ENCODE data around the gene IFRD2.
A peak's percentile ranks its signal among the peaks of the same experiment; 100 is the strongest.

The IFRD2 gene

GRCh38 chr3:50292159-50293078, at the start of gene IFRD2:
TSS of gene IFRD2 (minus strand) at chr3:50292429. CDS start at chr3:50292274, 155 bp downstream.
- peak within 1 kb of the TSS; percentile 96 for H3K27ac Mint-ChIP-seq
- peaks cover 8% of the 10 kb centered on the region for H3K36me3 Mint-ChIP-seq (ENCODE audit: low read depth)
- peak within 1 kb of the TSS; percentile 89 for H3K4me3 Mint-ChIP-seq
- peak; percentile 97 for DNase-seq (ENCODE audit: low spot score)
- no peaks in the 10 kb centered on the region for H3K27me3 Mint-ChIP-seq (ENCODE audit: low read depth)
- no peaks in the 10 kb centered on the region for H3K9me3 Mint-ChIP-seq
- peaks cover 17% of the 10 kb centered on the region for H3K4me1 Mint-ChIP-seq (ENCODE audit: low read depth)

DNA sequence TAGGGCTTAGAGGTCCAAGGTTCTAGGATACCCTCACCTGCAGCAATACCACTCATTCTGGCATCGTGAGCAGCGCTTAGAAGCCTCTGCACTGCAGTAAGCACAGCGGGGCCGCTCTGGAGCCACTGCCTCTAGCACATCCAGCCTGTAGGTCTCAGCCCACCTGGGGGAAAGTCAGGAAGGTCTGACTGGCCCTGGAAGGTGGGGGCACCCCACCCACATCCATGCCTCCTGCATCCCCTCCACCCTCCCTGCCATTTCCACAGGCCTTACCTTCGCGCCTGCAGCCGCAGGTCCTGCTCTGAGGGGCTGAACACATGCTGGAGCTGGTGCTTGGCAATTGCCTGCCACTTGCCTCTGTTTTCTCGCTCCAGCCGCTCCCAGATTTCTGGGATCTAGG, 49.3 kb upstream of the IFRD2 start:
- Mint-ChIP-seq H3K4me3 (peak overlapping the region; percentile 86), H3K27ac (peak overlapping the region; percentile 94), H3K9me3 (no peaks in the 10 kb centered on the region), H3K27me3 (ENCODE audit: low read depth) (no peaks in the 10 kb centered on the region), H3K36me3 (ENCODE audit: low read depth) (peaks cover 32% of the 10 kb centered on the region), H3K4me1 (ENCODE audit: low read depth) (peaks cover 41% of the 10 kb centered on the region)
- DNase-seq (ENCODE audit: low spot score) = no peak

DNA sequence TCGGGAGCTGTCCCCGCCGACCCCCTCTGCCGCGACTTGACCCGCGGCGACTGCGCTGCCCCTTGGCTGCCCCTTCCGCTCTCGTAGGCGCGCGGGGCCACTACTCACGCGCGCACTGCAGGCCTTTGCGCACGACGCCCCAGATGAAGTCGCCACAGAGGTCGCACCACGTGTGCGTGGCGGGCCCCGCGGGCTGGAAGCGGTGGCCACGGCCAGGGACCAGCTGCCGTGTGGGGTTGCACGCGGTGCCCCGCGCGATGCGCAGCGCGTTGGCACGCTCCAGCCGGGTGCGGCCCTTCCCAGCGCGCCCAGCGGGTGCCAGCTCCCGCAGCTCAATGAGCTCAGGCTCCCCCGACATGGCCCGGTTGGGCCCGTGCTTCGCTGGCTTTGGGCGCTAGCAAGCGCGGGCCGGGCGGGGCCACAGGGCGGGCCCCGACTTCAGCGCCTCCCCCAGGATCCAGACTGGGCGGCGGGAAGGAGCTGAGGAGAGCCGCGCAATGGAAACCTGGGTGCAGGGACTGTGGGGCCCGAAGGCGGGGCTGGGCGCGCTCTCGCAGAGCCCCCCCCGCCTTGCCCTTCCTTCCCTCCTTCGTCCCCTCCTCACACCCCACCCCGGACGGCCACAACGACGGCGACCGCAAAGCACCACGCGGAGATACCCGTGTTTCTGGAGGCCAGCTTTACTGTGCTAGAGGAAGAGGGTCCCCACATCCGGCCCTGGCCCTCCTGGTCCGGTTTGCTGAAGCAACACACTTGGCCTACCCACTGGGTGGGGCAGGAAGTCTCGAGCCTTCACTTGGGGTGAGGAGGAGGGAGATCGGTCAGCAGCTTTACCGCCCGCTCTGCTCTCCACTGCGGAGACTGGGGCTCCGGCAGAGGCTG, 48.5 kb upstream of the IFRD2 start, which contains the start of gene RASSF1:
RASSF1 (minus strand) TSS at position 389 of the 882 bp plus-strand sequence; CDS start at position 358, 31 bp downstream.
- Mint-ChIP-seq H3K4me1 (ENCODE audit: low read depth) (peaks cover 42% of the 10 kb centered on the region), H3K4me3 (peak within 1 kb of the TSS; percentile 96)

DNA sequence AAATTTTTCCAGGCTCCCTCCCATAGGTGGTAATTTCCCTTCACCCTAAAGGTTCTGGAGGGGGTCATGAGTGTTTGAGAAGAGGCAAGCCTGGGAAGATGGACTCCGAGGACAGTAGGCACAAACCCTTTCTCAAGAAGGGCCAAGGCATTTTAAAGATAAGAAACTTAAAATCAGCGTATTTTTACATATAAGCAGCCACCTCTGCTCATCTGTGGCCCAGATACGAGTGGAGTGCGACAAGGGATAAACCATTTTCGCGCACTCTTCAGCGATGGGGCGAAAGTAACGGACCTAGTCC, 47.9 kb upstream of the IFRD2 start:
- peaks cover 47% of the 10 kb centered on the region for H3K4me1 Mint-ChIP-seq (ENCODE audit: low read depth)
- peaks cover 46% of the 10 kb centered on the region for H3K36me3 Mint-ChIP-seq (ENCODE audit: low read depth)
- H3K27me3 Mint-ChIP-seq (ENCODE audit: low read depth) = no peaks in the 10 kb centered on the region
- H3K4me3 Mint-ChIP-seq = peak overlapping the region; percentile 96
- no peak for DNase-seq (ENCODE audit: low spot score)
- H3K27ac Mint-ChIP-seq = peak overlapping the region; percentile 97
- H3K9me3 Mint-ChIP-seq = no peaks in the 10 kb centered on the region

More for the DNA sequence above, 48.5 kb upstream of the IFRD2 start, which contains the start of gene RASSF1:
- DNase-seq (ENCODE audit: low spot score) = peak; percentile 82
- Mint-ChIP-seq H3K36me3 (ENCODE audit: low read depth) (peaks cover 41% of the 10 kb centered on the region), H3K9me3 (no peaks in the 10 kb centered on the region), H3K27me3 (ENCODE audit: low read depth) (no peaks in the 10 kb centered on the region), H3K27ac (peak within 1 kb of the TSS; percentile 97)

DNA sequence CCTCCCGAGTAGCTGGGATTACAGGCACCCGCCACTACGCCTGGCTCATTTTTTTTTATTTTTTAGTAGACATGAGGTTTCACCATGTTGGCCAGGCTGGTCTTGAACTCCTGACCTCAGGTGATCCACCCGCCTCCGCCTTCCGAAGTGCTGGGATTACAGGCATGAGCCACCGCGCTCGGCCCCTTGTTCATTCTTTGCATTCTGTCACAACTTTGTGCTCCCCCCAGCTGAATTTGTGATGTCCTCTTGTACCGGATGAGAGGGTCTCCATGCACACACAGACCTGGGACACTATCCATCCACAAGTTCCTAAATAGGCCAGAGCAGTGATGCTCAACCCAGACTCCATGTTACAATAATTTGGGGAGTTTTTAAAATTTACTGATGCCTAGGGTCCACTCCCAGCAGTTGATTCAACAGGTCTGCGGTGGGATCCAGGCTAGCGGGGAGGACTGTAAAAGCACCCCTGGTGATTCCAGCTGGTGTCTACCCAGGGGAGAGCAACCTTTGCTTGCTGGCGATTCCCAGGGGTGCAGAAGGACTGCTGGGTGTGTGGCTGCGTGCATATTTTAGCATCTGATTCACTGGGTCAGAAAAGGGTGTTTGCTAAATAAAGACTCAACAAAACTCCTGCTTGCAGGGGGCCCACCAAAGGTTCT, 47.4 kb upstream of the IFRD2 start:
- Mint-ChIP-seq H3K27ac (peak overlapping the region; percentile 97), H3K4me3 (peak overlapping the region; percentile 96), H3K36me3 (ENCODE audit: low read depth) (peaks cover 50% of the 10 kb centered on the region), H3K9me3 (no peaks in the 10 kb centered on the region), H3K4me1 (ENCODE audit: low read depth) (peaks cover 46% of the 10 kb centered on the region), H3K27me3 (ENCODE audit: low read depth) (no peaks in the 10 kb centered on the region)
- no peak for DNase-seq (ENCODE audit: low spot score)

GRCh38 chr3:50338965-50339364, 46.7 kb upstream of the IFRD2 start:
- H3K27me3 Mint-ChIP-seq (ENCODE audit: low read depth) = no peaks in the 10 kb centered on the region
- peak overlapping the region; percentile 96 for H3K4me3 Mint-ChIP-seq
- H3K36me3 Mint-ChIP-seq (ENCODE audit: low read depth) = peaks cover 57% of the 10 kb centered on the region
- H3K9me3 Mint-ChIP-seq = no peaks in the 10 kb centered on the region
- DNase-seq (ENCODE audit: low spot score) = no peak
- peaks cover 51% of the 10 kb centered on the region for H3K4me1 Mint-ChIP-seq (ENCODE audit: low read depth)
- H3K27ac Mint-ChIP-seq = peak overlapping the region; percentile 97

- Mint-ChIP-seq H3K9me3 (no peaks in the 10 kb centered on the region), H3K4me1 (ENCODE audit: low read depth) (peaks cover 48% of the 10 kb centered on the region), H3K27me3 (ENCODE audit: low read depth) (no peaks in the 10 kb centered on the region), H3K27ac (peak overlapping the region; percentile 97), H3K36me3 (ENCODE audit: low read depth) (peaks cover 68% of the 10 kb centered on the region), H3K4me3 (peak overlapping the region; percentile 96)
- DNase-seq (ENCODE audit: low spot score) = peak; percentile 99
Observed at GRCh38 chr3:50337175-50337861, 45.1 kb upstream of the IFRD2 start.

- peaks cover 74% of the 10 kb centered on the region for H3K36me3 Mint-ChIP-seq (ENCODE audit: low read depth)
- DNase-seq (ENCODE audit: low spot score) = no peak
- H3K27ac Mint-ChIP-seq = peak overlapping the region; percentile 97
Observed at GRCh38 chr3:50336452-50337174, 44.4 kb upstream of the IFRD2 start.

GRCh38 chr3:50334339-50335075, 42.3 kb upstream of the IFRD2 start:
- Mint-ChIP-seq H3K27ac (peak overlapping the region; percentile 85), H3K4me3 (peak overlapping the region; percentile 68), H3K27me3 (ENCODE audit: low read depth) (no peaks in the 10 kb centered on the region), H3K36me3 (ENCODE audit: low read depth) (peaks cover 84% of the 10 kb centered on the region), H3K4me1 (ENCODE audit: low read depth) (peaks cover 34% of the 10 kb centered on the region), H3K9me3 (no peaks in the 10 kb centered on the region)
- DNase-seq (ENCODE audit: low spot score) = no peak

More at GRCh38 chr3:50336452-50337174, 44.4 kb upstream of the IFRD2 start:
- Mint-ChIP-seq H3K9me3 (no peaks in the 10 kb centered on the region), H3K27me3 (ENCODE audit: low read depth) (no peaks in the 10 kb centered on the region), H3K4me3 (peak overlapping the region; percentile 96), H3K4me1 (ENCODE audit: low read depth) (peaks cover 42% of the 10 kb centered on the region)

GRCh38 chr3:50333744-50334328, 41.6 kb upstream of the IFRD2 start:
- no peak for DNase-seq (ENCODE audit: low spot score)
- H3K36me3 Mint-ChIP-seq (ENCODE audit: low read depth) = peaks cover 79% of the 10 kb centered on the region
- peak overlapping the region; percentile 68 for H3K4me3 Mint-ChIP-seq
- no peaks in the 10 kb centered on the region for H3K9me3 Mint-ChIP-seq
- peaks cover 31% of the 10 kb centered on the region for H3K4me1 Mint-ChIP-seq (ENCODE audit: low read depth)
- H3K27me3 Mint-ChIP-seq (ENCODE audit: low read depth) = no peaks in the 10 kb centered on the region
- peak overlapping the region; percentile 85 for H3K27ac Mint-ChIP-seq

DNA sequence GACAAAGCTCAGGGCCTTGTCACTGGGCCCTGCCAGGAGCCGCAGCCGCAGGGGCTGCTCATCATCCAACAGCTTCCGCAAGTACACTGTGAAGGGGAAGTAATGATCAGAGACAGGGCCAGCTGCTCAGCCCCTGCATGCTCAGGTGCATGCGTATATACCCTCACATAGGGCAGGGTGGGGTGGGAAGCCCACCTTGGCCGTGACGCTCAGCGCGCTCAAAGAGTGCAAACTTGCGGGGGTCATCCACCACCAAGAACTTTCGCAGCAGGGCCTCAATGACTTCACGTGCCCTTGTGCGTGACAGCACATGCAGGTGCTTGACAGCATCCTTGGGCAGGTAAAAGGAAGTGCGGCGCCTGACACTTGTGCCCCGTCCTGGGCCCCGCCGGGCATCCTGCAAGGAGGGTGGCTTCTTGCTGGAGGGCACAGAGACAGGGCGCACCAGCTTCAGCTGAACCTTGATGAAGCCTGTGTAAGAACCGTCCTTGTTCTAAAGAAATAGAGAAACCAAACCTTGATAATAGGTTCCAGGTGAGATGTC, 39.2 kb upstream of the IFRD2 start:
- Mint-ChIP-seq H3K27me3 (ENCODE audit: low read depth) (no peaks in the 10 kb centered on the region), H3K4me3 (no peak overlapping the region), H3K36me3 (ENCODE audit: low read depth) (peaks cover 64% of the 10 kb centered on the region), H3K9me3 (no peaks in the 10 kb centered on the region), H3K4me1 (ENCODE audit: low read depth) (peaks cover 36% of the 10 kb centered on the region), H3K27ac (no peak overlapping the region)
- DNase-seq (ENCODE audit: low spot score) = no peak

DNA sequence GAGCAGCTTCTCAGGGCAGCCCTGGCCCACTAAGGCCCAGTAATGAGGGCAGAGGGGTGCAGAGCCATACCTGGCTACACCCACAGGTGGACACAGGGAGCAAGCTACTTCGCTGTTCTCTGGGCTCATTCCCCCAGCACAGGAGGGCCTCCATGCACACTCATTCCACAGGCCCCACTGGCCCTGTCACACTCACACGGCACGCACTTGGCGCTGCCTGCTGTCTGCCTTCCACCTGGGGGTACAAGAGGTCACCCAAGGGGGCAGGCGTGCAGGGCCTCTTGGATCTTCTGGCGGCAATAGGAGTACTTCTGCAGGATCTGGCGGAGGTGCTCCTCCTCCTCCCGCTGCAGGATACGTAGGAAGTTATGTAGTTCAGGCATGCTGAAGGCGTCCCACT, 38.1 kb upstream of the IFRD2 start:
- Mint-ChIP-seq H3K27me3 (ENCODE audit: low read depth) (no peaks in the 10 kb centered on the region), H3K9me3 (no peaks in the 10 kb centered on the region), H3K4me1 (ENCODE audit: low read depth) (peaks cover 28% of the 10 kb centered on the region)

More for the DNA sequence above, 38.1 kb upstream of the IFRD2 start:
- Mint-ChIP-seq H3K4me3 (no peak overlapping the region), H3K27ac (no peak overlapping the region), H3K36me3 (ENCODE audit: low read depth) (peaks cover 53% of the 10 kb centered on the region)
- DNase-seq (ENCODE audit: low spot score) = no peak

Data from T-helper 2 cell treated with Interferon-gamma antibody and Interleukin-4, amounts not matched to agents 5 μg/mL and 100 μg/mL, for 36 hours (primary cell).